ENCODE data around the gene SLC7A6.
A peak's percentile ranks its signal among the peaks of the same experiment; 100 is the strongest.

Gene SLC7A6

DNA sequence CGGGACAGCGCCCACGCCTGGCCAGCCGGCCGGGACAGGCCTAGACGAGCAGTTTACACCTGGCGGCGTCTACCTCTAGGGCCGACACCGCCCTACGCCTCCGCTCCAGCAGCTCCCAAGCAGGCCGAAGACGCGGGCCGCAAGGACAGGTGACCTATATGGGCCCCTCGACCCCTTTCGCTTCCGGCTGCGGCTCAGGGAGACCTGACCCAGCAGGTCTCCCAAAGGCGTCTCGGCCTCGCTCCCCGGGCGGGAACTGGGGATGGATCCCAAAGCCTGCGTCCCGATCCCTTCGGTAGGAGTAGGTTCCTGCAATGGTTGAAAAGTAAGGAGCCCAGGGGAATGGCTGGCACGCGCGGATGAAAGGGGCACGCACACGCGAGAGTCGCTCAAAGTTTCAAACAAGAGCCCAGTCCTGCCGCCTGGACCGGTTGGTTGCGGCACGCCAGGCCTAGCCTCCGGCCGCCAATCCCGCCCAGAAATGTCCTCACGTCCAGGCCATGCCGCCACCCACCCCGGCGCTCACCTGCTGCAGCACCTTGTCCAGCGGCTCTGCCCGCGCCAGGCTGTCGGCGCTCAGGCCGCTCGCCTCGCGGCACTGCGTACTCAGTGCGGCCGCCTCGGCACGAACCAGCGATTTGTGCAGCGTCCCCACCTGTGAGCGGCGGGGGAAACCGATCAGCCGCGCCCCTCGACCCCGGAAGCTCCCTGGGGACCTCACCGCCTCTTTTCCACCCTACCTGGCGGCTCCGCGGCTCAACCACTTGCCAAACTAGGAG lies 29.0 kb upstream of the SLC7A6 start:
- no peak for DNase-seq

DNA sequence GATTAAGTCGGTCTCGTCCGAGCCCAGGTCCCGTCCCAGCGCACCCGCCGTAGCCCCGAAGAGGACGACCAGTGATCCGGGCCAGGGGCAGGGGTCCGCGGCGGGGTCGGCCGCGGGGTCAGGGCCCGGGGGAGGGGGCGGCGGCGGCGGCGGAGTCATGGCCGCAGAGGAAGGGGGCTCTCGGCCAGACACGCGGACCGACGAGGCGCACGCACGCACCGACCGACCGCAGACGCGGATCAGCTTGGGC lies 28.5 kb upstream of the SLC7A6 start, which contains the start of gene ESRP2:
TSS of gene ESRP2 (minus strand) at position 241 of the 250 bp plus-strand sequence. CDS start at position 159, 82 bp downstream.
- no peak for DNase-seq

DNA sequence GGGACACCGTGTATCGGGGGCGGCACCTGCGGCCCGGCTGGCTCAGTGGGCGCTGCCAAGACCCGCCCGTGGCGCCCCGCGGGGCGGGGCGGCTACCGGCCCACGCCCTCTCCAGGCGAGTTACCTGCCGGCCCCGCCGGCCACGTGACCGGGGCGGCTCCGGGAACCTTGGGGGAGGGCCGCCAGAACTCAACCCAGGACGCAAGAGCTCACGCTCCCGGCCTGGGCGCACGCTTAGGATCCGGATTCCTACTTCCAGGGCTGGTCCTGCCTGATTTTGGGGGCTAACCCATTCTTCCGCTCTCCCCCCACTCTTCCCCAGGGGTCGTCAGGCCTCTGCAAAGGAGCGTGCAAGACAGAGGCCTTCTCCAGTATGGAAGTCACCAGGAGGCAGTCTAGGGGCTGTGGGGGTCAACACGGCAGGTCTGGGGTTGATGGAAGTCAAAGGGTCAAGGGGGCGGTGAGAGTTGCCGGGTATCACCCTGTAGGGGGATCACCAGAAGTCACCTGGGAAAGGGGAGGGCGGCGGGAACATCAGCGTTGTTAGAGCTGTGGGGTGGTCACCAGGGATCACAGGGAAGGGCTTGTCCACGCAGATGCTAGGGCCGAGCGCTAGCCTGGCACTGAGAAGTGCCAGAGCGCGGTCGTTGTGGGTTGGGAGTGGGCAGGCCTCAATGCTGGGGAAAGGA lies 28.0 kb upstream of the SLC7A6 start:
- peak in 2 of 14 donors; percentile 16 to 30 for DNase-seq

DNA sequence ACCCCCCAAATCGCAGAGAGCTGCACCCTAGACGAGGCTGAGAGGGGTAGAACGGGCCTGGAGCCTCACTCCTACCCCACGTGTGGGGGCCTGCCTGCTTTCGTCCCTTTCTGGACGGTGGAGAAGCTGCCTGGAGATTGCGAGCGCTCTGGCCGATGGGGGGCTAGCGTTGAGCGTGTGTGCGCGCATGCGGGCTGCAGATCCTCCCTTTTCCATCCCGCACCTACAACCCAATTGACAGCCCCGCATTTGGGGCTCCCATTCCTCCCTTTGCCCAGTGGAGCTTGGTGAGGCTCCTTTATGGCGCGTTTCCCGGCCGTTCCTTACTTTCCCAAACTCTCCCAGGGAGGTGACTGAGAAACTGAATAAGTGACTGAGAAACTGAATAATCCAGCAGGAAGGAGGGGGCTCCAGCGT lies 27.5 kb upstream of the SLC7A6 start:
- peak in 5 of 14 donors; percentile 30 to 61 (median 48) for DNase-seq

DNA sequence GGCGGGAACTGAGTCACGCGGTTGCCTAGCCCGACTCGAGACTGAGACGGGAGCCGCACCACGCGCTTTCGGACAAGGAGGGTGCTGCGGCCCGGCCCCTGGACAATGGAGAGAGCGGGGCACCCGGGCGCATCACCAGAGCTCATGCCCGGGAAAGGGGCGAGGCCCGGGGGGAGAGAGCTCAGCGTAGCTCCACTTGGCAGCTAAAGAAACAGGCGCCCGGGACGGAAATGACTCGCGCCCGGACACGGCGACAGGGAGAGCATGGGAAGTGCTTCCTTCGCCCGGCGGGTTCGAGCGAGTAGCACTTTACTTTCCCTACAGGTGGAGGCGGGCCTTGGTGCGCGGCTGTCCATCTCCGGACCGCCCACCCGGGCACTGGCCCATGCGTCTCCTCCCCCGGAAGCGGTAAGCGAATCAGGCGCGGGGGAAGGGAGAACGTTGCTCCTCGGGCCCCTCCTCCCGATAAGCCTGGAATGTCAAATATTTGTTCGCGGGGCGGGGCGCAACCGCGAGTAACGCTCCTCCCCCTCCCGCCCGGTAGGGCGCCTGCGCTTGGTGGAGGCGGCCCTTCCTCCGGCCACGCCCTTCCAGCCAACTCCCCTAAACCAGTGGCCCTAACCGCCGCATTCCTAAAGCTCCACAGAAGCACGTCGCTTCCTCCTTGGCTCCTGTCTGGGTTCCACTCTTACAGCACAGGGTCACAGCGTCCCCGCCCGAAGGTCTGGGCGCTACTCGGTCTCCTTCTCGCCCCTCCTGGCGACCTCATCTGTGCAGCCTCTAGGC lies 26.9 kb upstream of the SLC7A6 start:
- peak; percentile 38 to 97 (median 87) for DNase-seq

DNA sequence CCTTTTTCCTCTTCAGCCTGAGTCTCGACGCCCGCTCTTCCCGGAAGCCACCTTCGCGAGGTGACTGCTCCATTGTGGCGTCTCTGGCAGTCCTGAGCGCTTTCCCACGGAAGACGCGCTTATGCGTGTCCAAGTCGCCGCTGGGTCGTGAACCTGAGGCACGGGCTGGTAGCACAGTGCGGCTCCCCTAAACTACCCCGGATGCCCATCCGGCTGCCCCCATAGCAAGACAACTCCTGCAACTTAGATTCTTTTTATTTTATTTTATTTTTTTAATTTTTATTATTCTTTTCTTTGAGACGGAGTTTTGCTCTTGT lies 26.3 kb upstream of the SLC7A6 start:
- DNase-seq = no peak

DNA sequence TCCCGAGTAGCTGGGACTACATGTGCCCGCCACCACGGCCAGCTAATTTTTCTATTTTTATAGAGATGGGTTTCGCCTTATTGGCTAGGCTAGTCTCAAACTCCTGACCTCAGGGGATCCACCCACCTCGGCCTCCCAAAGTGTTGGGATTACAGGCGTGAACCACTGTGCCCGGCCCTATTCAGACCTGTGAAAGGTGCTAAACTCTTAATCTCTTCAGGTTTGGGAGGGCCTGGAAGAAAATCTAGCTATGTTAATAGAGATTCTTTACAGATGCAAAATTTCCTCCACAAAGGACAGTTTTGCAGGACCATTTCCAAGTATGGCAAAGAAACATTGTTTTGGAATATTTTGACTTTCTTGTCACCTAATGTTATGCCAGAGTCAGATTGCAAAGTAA lies 22.2 kb upstream of the SLC7A6 start:
- no peak for DNase-seq

DNA sequence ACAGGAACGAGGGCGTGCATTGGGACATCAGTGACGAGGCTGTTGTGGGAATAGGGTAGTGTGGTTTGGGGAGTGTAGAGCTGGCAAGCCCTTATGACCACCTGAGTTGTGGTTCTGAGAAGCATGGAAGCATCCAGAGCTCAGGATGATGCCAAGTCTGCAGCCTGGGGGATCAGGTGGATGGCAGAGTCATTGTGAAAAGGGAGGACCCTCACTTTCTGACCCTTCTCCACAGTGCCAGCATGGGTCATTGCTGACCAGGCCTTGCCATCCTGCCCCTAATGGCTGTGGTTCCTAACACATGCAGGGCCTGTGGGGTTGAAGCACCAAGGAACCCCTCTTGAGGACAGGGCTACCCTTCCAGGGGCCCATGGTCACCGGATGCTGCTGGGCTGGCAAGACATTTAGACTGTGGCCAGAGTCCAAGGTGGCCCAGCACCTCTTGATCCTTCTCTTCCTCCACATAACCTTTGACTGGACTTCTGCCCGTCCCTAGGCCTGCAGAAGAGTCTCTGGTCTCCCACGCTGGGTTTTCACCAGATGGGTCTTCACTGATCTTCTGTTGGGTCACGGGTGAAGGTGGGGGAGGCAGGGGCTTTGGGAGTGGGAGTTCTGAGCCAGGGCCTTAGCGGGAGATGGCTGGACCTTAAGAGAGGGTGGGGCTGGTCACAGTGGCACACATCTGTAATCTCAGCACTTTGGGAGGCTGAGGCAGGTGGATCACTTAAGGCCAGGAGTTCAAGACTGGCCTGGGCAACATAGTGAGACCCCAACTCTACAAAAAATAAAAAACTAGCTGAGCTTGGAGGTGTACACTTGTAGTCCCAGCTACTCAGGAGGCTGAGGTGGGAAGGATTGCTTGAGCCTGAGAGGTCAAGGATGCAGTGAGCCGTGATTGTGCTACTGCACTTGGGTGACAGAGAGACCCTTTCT lies 21.1 kb upstream of the SLC7A6 start:
- DNase-seq = no peak

DNA sequence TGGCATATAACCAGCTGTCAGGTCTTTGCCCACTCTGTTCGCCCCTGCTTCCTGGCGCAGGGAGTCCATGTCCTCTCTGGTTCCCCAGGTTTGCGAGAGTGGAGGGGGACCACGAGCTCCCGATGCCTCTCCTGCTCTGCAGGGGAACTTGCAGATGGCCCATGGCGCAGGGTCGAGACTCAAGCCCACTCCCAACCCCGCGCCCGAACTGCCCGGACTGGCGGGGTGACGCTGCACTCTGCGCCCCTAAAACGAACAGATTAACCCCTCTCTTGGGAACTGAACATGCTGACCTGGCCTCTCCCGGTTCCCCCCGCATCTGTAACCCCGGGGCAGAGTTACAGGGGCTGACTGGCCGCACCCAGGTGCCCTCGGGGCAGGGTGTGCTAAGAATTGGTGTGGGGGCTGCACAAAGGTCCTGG lies 19.8 kb upstream of the SLC7A6 start:
- no peak for DNase-seq

DNA sequence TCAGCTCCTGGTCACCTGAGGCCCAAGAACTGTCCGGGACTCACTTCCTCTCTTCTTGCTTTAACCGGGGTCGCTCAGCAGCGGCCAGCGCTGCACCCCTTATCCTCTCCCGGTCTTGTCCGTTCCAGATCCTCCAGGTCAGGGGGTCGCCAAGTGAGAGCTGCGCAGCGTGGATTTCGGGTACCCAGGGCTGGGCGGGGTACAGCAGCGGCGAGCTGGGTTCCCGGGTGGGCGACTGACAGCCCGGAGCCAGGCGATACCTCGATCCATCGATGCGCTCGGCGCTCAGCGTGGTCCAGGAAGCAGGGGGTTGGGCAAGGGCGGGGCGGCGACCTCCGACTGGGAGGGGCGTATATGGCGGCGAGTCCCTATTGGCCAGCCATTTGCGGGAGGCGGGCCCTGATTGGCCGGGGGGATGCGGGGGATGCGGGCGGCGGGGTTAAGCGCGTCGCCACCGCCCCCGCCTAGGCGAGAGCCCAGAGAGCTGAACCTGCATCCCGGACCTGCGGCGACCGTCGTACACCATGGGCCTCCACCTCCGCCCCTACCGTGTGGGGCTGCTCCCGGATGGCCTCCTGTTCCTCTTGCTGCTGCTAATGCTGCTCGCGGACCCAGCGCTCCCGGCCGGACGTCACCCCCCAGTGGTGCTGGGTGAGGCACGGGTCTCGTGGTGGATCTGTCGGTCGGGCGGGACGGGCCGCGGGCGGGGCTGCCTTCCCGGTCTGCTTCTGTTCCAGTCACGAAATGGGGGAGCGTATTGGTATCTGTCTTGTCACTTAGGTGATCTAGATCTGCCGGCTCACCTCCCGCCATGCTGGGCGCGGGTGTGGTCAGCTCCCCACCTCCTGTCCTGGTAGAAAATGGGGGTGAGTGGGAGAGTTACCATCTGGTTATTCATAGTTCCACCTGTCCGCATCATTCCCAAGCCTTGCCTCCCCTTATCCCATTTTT lies 19.1 kb upstream of the SLC7A6 start, which contains the start of gene PLA2G15:
TSS of gene PLA2G15 (plus strand) at position 471 of the 951 bp plus-strand sequence. CDS start at position 525, 54 bp downstream.
- DNase-seq = peak; percentile 75 to 96 (median 90)

DNA sequence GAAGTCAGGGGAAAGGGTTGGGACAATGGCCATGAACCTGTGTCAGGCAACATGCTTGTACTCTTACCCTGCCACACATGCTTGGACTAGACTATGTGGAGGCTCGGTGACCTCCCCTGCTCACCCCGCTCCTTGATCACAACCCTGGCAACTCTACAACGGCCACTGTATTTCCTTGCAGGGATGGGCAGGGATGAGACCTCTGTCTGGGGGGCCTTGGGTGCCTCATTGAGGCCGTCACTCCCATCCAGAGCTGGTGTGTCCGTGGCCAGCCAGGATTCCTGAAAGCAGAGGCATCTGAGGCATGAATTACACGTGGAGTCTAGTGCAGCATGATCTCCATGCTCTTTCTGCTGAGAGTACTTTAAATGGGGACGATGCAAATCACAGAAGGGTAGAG lies 18.2 kb upstream of the SLC7A6 start:
- DNase-seq = no peak

DNA sequence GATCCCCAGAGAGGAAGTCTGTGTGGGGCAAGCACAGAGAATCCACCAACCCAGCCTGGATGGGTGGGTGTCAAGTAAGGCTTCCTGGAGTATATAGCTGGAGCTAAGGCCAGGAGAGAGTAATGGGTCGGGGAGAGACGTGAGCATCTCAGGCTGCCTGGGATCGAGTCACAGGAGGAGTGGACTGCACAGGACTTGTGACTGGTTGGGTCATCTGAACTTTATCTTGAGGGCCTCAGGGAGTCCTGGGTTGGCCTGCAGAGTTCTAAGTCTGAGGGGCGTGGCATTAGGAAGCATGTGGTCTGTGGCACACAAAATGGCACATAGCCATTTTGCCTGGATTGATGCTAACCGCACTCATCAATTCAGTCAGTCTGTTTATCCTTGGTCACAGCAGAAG lies 17.7 kb upstream of the SLC7A6 start:
- DNase-seq = no peak

DNA sequence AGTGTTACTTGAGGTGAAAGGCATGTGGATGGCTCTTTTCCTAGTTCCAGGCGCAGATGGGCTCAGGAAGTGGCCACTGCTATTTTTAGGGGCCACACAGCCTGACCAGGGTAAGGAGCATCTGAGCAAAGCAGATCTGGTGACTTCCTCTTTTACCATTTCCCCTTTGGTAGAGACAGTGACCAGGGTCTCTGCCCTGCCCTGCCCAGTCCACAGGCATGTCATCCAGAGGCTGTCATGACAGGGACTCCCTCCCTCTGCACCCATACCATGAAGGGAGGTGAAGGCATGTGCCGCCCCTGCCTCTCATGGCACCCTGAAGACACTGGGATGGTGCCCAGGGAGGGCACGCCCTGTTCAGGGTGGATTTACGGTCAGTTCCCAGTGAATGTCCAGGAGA lies 16.9 kb upstream of the SLC7A6 start:
- DNase-seq = peak in 8 of 14 donors; percentile 20 to 69 (median 31)

DNA sequence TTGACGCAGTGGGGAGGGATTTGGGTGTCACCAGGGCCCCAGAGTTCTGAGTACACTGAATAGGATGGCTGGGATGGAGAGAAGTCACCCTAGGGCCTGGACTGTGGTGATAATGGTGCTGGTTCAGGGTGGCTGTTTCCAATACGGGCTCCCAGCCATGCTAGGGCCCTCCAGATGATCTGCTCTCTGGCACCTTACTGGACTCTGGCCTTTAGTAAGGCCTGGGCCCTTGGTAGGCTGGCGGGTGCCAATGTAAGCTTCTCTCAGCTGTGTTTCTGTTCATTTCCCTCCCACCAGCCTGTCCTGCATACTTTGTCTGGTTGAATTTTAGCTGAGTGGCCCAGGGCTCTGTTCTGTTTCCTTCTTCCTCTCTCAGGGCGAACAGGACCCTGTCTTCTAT lies 16.4 kb upstream of the SLC7A6 start:
- no peak for DNase-seq

DNA sequence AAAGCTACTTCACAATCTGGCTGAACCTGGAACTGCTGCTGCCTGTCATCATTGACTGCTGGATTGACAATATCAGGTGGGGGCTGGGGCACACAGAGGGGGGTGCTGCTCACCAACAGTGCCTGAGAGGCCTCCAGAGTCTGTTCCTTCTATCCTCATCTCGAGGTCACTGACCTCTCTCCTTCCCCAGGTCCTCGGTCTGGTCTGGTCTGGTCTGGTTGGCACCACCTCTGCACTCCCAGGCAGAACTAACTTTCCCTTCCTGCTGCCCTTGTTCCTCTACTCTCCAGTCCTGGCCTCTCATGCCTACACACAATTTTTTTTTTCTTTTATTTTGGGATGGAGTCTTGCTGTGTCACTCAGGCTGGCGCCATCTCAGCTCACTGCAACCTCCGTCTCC lies 15.0 kb upstream of the SLC7A6 start:
- no peak for DNase-seq

DNA sequence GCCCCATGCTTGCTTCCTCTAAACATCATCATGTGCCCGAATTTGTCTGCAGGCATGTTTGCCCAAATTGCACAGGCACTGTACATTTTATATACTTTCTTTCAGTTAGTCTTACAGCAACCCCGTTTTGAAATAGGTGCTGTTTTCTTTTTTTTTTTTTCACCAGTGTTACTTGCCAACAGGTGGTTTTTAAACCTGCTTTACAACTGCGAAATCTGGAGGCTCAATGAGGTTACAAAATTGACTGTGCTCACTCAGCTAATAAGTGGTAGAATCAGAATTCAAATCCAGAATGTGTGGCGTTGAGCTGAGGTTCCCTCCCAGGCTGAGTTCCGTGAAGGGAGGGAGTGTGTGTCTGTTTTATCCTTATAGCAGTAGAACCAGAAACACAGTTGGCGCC lies 13.4 kb upstream of the SLC7A6 start:
- no peak for DNase-seq

DNA sequence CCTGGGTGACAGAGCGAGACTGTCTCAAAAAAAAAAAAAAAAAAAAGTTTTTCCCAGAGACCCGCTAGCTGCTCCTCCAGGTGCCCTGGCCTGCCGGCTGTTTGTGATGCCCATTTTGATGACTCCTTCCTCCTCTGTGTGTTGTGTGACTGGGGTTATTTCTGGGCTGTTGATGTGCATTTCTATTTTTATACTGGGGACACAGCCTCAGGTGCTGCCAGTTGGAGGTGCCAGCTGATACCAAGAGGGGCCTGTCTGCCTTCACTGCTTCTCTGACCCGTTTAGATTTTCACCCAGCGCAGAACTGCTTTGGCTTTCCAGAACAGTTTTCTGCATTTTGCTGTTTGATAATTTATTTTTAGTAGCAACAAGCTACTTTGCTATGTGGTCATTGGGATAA lies 12.5 kb upstream of the SLC7A6 start:
- peak in 1 of 14 donors; percentile 92 for DNase-seq

DNA sequence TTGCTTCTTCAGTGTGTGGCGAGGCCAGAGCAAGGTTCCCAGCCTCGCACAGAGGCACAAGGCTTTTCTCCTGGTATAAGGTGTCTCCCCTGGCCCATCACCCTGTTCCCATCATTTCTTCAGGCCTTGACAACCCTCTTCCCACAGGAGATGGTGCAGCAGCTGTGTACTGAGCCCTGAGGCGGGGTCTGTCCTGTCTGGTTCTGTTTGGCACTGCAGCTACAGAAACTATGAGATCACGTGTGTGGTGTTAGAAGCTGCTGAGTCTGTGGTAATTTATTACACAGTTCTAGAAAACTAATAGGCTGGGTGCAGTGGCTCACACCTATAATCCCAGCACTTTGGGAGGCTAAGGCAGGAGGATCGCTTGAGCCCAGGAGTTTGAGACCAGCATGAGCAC lies 11.9 kb upstream of the SLC7A6 start:
- no peak for DNase-seq

DNA sequence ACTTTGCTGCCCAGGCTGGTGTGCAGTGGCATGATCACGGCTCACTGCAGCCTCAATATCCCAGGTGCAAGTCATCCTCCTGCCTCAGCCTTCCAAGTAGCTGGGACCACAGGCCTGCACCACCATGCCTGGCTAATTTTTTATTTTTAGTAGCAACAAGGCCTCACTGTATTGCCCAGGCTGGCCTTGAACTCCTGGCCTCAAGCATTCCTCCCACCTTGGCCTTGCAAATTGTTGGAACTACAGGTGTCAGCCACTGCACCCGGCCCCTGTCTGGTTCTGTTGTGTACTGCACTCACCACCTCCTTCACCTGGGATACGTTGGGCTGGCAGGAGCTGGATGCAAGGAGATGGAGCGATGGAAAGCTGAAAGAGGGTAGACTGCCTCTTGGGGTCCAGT lies 10.6 kb upstream of the SLC7A6 start:
- DNase-seq = no peak

DNA sequence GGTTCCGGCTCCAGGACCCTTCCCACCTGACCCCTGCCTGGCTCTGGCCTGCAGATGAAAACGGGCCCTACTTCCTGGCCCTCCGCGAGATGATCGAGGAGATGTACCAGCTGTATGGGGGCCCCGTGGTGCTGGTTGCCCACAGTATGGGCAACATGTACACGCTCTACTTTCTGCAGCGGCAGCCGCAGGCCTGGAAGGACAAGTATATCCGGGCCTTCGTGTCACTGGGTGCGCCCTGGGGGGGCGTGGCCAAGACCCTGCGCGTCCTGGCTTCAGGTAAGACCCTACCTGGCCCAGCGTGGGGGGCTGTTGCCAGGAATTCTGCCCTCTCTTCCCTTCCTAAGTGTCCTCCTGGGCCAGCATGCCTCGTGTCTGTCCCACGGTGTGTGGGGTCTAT lies 8.6 kb upstream of the SLC7A6 start:
- no peak for DNase-seq

DNA sequence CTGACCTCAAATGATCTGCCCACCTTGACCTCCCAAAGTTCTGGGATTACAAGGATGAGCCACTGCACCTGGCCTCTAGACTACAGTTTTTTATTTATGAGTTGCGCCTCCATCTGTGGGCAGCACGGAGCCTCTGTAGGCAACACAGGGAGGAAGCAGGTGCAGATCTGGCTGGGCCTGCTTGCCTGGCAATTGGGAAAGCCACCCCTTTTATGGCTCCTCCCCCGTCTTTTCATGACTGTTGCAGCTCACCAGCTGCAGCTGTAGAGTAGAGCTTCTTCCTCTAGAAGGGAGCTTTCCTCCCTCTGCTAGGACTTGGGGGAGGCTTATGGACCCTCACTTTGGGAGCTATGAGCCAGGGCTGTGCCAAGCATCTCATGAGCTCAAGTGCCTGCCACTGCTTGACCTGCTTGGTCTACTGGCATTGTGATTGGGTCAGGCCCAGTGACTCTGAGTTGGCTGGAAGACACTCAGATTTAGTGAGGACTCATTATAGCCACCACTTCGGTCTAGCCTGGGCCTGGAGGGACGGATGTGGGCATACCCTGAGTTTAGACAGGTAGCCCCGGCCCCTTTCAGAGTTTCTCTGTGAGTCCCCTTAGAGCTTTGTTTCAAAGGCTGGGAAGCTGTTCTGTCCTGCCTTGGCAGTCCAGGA lies 6.9 kb upstream of the SLC7A6 start:
- no peak for DNase-seq

Data from C1 segment of cervical spinal cord (tissue), 14 donors.